Thymus (tissue), 11 donors: ENCODE data around the gene TRIM5. TPM values are rescaled to one million over a fixed set of nuclear protein-coding genes. Genes with fewer than 3 reads are reported as not detected.

Source experiments
- DNase-seq, 9 donors: peaks; one replicate each; pipeline ENCODE4 v3.0.0-alpha.2; 2013; ENCODE audit warnings: low spot score in 9 of 9, low read depth in 6 of 9, missing footprints in 1 of 9
- H3K27ac ChIP-seq, 2 donors: one replicate each; pipeline ENCODE4 v1.5.1; 2013; ENCODE audit warnings: control low read depth in 1 of 2, low read depth in 1 of 2, low read length in 1 of 2, mild to moderate bottlenecking in 1 of 2, moderate library complexity in 1 of 2
- H3K27me3 ChIP-seq, 2 donors: one replicate each; pipeline ENCODE4 v1.5.1; 2013; ENCODE audit warnings: low read length in 1 of 2; ENCODE audit not compliant: control insufficient read depth in 2 of 2, insufficient read depth in 1 of 2
- H3K36me3 ChIP-seq, 2 donors: one replicate each; pipeline ENCODE4 v1.5.1; 2013; ENCODE audit warnings: low read length in 1 of 2, mild to moderate bottlenecking in 1 of 2, moderate library complexity in 1 of 2; ENCODE audit not compliant: control insufficient read depth in 2 of 2, insufficient read depth in 2 of 2
- H3K4me1 ChIP-seq, 2 donors: one replicate each; pipeline ENCODE4 v1.5.1; 2013; ENCODE audit warnings: low read length in 2 of 2; ENCODE audit not compliant: control insufficient read depth in 2 of 2, insufficient read depth in 2 of 2
- H3K4me3 ChIP-seq, 2 donors: one replicate each; pipeline ENCODE4 v1.5.1; 2013; ENCODE audit warnings: low read length in 2 of 2, control low read depth in 1 of 2, mild to moderate bottlenecking in 1 of 2
- H3K9me3 ChIP-seq, 2 donors: one replicate each; pipeline ENCODE4 v1.5.1; 2013; ENCODE audit warnings: low read length in 1 of 2, mild to moderate bottlenecking in 1 of 2; ENCODE audit not compliant: control insufficient read depth in 2 of 2, insufficient read depth in 1 of 2
- WGBS: extraction: QIAGEN DNeasy Blood & Tissue Kit; methylation state at CpG from one replicate; pipeline ENCODE4 v1.1.7; 2013; 5-methylcytosine and 5-hydroxymethylcytosine counted together
- polyA plus RNA-seq: library from polyadenylated mRNA; stranded (reverse); fragments of 200-250 nt; gene quantifications from one replicate; pipeline ENCODE4 v1.2.3, GENCODE V29; 2013
- total RNA-seq: library from RNA; stranded (reverse); fragments of 120-200 nt; gene quantifications from one replicate; pipeline ENCODE4 v1.2.4, GENCODE V29; 2013
- donor health status: healthy.

Gene TRIM5
- total and polyA plus RNA-seq, 2 donors = 12.2 to 17.6 TPM

DNA sequence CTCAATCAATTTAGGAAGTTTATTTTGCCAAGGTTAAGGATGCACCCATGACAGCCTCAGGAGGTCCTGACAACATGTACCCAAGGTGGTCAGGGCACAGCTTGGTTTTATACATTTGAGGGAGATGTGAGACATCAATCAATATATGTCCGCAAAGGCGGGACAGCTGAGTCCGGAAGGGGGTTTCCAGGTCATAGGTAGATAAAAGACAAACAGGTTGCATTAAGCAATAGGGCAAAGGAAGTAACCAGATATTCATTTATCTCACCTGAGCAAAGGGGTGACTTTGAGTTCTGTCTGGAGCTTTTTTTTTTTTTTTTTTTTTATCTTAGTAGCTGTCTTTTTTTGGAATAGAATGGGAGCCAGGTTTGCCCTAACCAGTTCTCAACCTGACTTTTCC lies 62.1 kb downstream of the TRIM5 start:
- no peak overlapping the region for H3K27ac ChIP-seq
- WGBS = 98% methylated on average over 3 of the region's 3 CpGs

DNA sequence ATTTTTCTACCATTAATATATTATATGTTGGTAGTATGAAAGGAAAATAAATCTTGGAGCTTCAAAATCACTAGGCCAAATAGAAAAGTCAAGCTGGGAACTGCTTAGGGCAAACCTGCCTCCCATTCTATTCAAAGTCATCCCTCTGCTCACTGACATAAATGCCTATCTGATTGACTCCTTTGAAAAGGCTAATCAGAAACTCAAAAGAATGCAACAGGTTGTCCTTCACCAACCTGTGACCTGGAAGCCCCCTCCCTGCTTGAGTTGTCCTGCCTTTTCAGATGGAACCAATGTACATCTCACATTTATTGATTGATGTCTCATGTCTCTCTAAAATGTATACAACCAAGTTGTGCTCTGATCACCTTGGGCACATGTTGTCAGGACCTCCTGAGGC lies 63.3 kb downstream of the TRIM5 start:
- H3K4me1 ChIP-seq = peaks cover 6 to 13% of the 10 kb centered on the region in 2 donors
- no peak overlapping the region for H3K27ac ChIP-seq
- no peaks in the 10 kb centered on the region for H3K36me3 ChIP-seq
- no peaks in the 10 kb centered on the region for H3K27me3 ChIP-seq
- H3K9me3 ChIP-seq = no peaks in the 10 kb centered on the region
- DNase-seq = no peak
- no peak overlapping the region for H3K4me3 ChIP-seq

More for the DNA sequence above, 62.1 kb downstream of the TRIM5 start:
- Histone ChIP-seq H3K9me3 (no peaks in the 10 kb centered on the region), H3K36me3 (no peaks in the 10 kb centered on the region), H3K4me3 (no peak overlapping the region), H3K4me1 (peaks cover 6 to 13% of the 10 kb centered on the region in 2 donors), H3K27me3 (no peaks in the 10 kb centered on the region)
- DNase-seq = no peak

GRCh38 chr11:5620651-5621521 lies 64.0 kb downstream of the TRIM5 start:
- Histone ChIP-seq H3K4me3 (no peak overlapping the region), H3K27me3 (no peaks in the 10 kb centered on the region), H3K36me3 (no peaks in the 10 kb centered on the region), H3K27ac (no peak overlapping the region), H3K4me1 (peaks cover 4 to 13% of the 10 kb centered on the region in 2 donors), H3K9me3 (no peaks in the 10 kb centered on the region)
- no peak for DNase-seq
- 80% methylated on average over 3 of the region's 3 CpGs for WGBS

GRCh38 chr11:5618807-5619206 lies 66.1 kb downstream of the TRIM5 start:
- Histone ChIP-seq H3K27me3 (no peaks in the 10 kb centered on the region), H3K27ac (no peak overlapping the region), H3K36me3 (no peaks in the 10 kb centered on the region), H3K9me3 (no peaks in the 10 kb centered on the region), H3K4me1 (peaks cover 0 to under 1% of the 10 kb centered on the region in 2 donors), H3K4me3 (no peak overlapping the region)
- DNase-seq = no peak
- 96% methylated on average over 3 of the region's 3 CpGs for WGBS

Other genes starting within 250 kb of the TRIM5 start
- not detected for gene OR51I1, start 243.6 kb downstream of the TRIM5 start, total RNA-seq
- gene OR51I1, start 243.6 kb downstream of the TRIM5 start, polyA plus RNA-seq = not detected
- gene OR51I2, start 235.8 kb downstream of the TRIM5 start, total RNA-seq = not detected
- not detected for gene OR51I2, start 235.8 kb downstream of the TRIM5 start, polyA plus RNA-seq
- not detected for gene OR52D1, start 196.4 kb downstream of the TRIM5 start, total RNA-seq
- not detected for gene OR52D1, start 196.4 kb downstream of the TRIM5 start, polyA plus RNA-seq
- under 0.01 TPM for gene UBQLN3, start 175.1 kb downstream of the TRIM5 start, total RNA-seq
- 0.07 TPM for gene UBQLN3, start 175.1 kb downstream of the TRIM5 start, polyA plus RNA-seq
- 0.09 TPM for gene UBQLNL, start 168.4 kb downstream of the TRIM5 start, total RNA-seq
- 1.5 TPM for gene UBQLNL, start 168.4 kb downstream of the TRIM5 start, polyA plus RNA-seq
- 0.05 TPM for gene OR52H1, start 136.5 kb downstream of the TRIM5 start, total RNA-seq
- gene OR52H1, start 136.5 kb downstream of the TRIM5 start, polyA plus RNA-seq = not detected
- gene OR52B6, start 104.2 kb downstream of the TRIM5 start, total RNA-seq = not detected
- gene OR52B6, start 104.2 kb downstream of the TRIM5 start, polyA plus RNA-seq = not detected
- gene TRIM6, start 88.4 kb downstream of the TRIM5 start, total RNA-seq = 1.7 TPM
- 2.9 TPM for gene TRIM6, start 88.4 kb downstream of the TRIM5 start, polyA plus RNA-seq
- 15.0 TPM for gene TRIM34, start 60.1 kb downstream of the TRIM5 start, total RNA-seq
- gene TRIM34, start 60.1 kb downstream of the TRIM5 start, polyA plus RNA-seq = 8.0 TPM
- 78.1 TPM for gene TRIM22, start 4.7 kb upstream of the TRIM5 start, total RNA-seq
- 144 TPM for gene TRIM22, start 4.7 kb upstream of the TRIM5 start, polyA plus RNA-seq
- gene OR56B1, start 51.4 kb upstream of the TRIM5 start, total RNA-seq = not detected
- 0.11 TPM for gene OR56B1, start 51.4 kb upstream of the TRIM5 start, polyA plus RNA-seq
- 0.09 TPM for gene OR52N4, start 69.2 kb upstream of the TRIM5 start, total RNA-seq
- gene OR52N4, start 69.2 kb upstream of the TRIM5 start, polyA plus RNA-seq = 0.73 TPM
- not detected for gene OR52N5, start 98.3 kb upstream of the TRIM5 start, total RNA-seq
- gene OR52N5, start 98.3 kb upstream of the TRIM5 start, polyA plus RNA-seq = 0.05 TPM
- gene OR52N1, start 106.2 kb upstream of the TRIM5 start, total RNA-seq = not detected
- not detected for gene OR52N1, start 106.2 kb upstream of the TRIM5 start, polyA plus RNA-seq
- gene OR52N2, start 123.8 kb upstream of the TRIM5 start, total RNA-seq = not detected
- gene OR52N2, start 123.8 kb upstream of the TRIM5 start, polyA plus RNA-seq = 0.23 TPM
- not detected for gene OR52E6, start 156.8 kb upstream of the TRIM5 start, total RNA-seq
- not detected for gene OR52E6, start 156.8 kb upstream of the TRIM5 start, polyA plus RNA-seq
- not detected for gene OR52E8, start 172.6 kb upstream of the TRIM5 start, total RNA-seq
- gene OR52E8, start 172.6 kb upstream of the TRIM5 start, polyA plus RNA-seq = not detected
- gene OR52E4, start 195.6 kb upstream of the TRIM5 start, total RNA-seq = not detected
- not detected for gene OR52E4, start 195.6 kb upstream of the TRIM5 start, polyA plus RNA-seq
- not detected for gene OR52E5, start 208.1 kb upstream of the TRIM5 start, total RNA-seq
- gene OR52E5, start 208.1 kb upstream of the TRIM5 start, polyA plus RNA-seq = 0.05 TPM